CD8-positive, alpha-beta memory T cell (primary cell): ENCODE measurements around the gene SLC24A3. TPM values are rescaled to one million over a fixed set of nuclear protein-coding genes. Genes with fewer than 3 reads are reported as not detected.

ENCODE experiments used
- CTCF ChIA-PET: fragments of 350-600 bp; sonication (Branson Sonifier 250); formaldehyde crosslinking; loops from one replicate; lab custom pipeline; 2021; ENCODE audit warnings: antibody characterized with exemption; lab: Charles Lee
- POLR2A ChIA-PET: fragments of 350-600 bp; sonication (Branson Sonifier 250); formaldehyde crosslinking; loops from one replicate; lab custom pipeline; 2021; ENCODE audit warnings: antibody characterized with exemption; lab: Charles Lee
- DNase-seq, 5 donors: peaks; one replicate each; pipeline versions ENCODE4 v3.0.0 to v3.0.0-alpha.2; 2020 to 2022; ENCODE audit warnings: mixed read lengths in 1 of 5
- H3K27ac ChIP-seq: one replicate; pipeline ENCODE4 v1.7.0; 2013; ENCODE audit warnings: low read depth, mild to moderate bottlenecking, low read length, moderate library complexity
- H3K27me3 ChIP-seq: 2 replicates; pipeline ENCODE4 v1.7.0; 2013; ENCODE audit warnings: low read length, mild to moderate bottlenecking; ENCODE audit not compliant: insufficient read depth, poor library complexity, severe bottlenecking
- H3K36me3 ChIP-seq: 2 replicates; pipeline ENCODE4 v1.7.0; 2013; ENCODE audit warnings: mild to moderate bottlenecking, low read length, moderate library complexity; ENCODE audit not compliant: insufficient read depth
- H3K4me1 ChIP-seq: 2 replicates; pipeline ENCODE4 v1.7.0; 2013; ENCODE audit warnings: mild to moderate bottlenecking, low read length, moderate library complexity; ENCODE audit not compliant: insufficient read depth
- H3K4me3 ChIP-seq: 2 replicates; pipeline ENCODE4 v1.7.0; 2013; ENCODE audit warnings: mild to moderate bottlenecking, low read length
- H3K9me3 ChIP-seq: 2 replicates; pipeline ENCODE4 v1.7.0; 2013; ENCODE audit warnings: mild to moderate bottlenecking, low read length
- H3K27ac Mint-ChIP-seq, 8 donors: one replicate each; pipeline ENCODE4 v1.8.0; 2020 to 2021; ENCODE audit warnings: mixed read lengths in 8 of 8, mild to moderate bottlenecking in 6 of 8, inconsistent platforms in 3 of 8, moderate library complexity in 3 of 8
- H3K27me3 Mint-ChIP-seq, 2 donors: one replicate each; pipeline ENCODE4 v1.8.0; 2020 to 2021; ENCODE audit warnings: mixed read lengths in 2 of 2, mild to moderate bottlenecking in 1 of 2, moderate library complexity in 1 of 2
- H3K36me3 Mint-ChIP-seq, 3 donors: one replicate each; pipeline ENCODE4 v1.8.0; 2020 to 2021; ENCODE audit warnings: mixed read lengths in 3 of 3, inconsistent platforms in 1 of 3, mild to moderate bottlenecking in 1 of 3
- H3K4me1 Mint-ChIP-seq, 3 donors: one replicate each; pipeline ENCODE4 v1.8.0; 2020 to 2021; ENCODE audit warnings: mixed read lengths in 3 of 3, inconsistent platforms in 1 of 3, mild to moderate bottlenecking in 1 of 3
- H3K4me3 Mint-ChIP-seq, 7 donors: one replicate each; pipeline ENCODE4 v1.8.0; 2020 to 2021; ENCODE audit warnings: mixed read lengths in 7 of 7, mild to moderate bottlenecking in 6 of 7, moderate library complexity in 4 of 7, inconsistent platforms in 2 of 7
- H3K9me3 Mint-ChIP-seq, 5 donors: one replicate each; pipeline ENCODE4 v1.8.0; 2020 to 2022; ENCODE audit warnings: mixed read lengths in 5 of 5, mild to moderate bottlenecking in 3 of 5, moderate library complexity in 2 of 5, inconsistent platforms in 1 of 5
- polyA plus RNA-seq: library from polyadenylated mRNA; unstranded; fragments of 300-500 nt; fragmentation: Illumina TruSeq; gene quantifications from one replicate; pipeline ENCODE4 v1.2.3, GENCODE V29; 2021
- total RNA-seq, 2 experiments: library from RNA; stranded (reverse); gene quantifications; one replicate each; pipeline ENCODE4 v1.2.3, GENCODE V29; 2021

Gene SLC24A3
- total and polyA plus RNA-seq, 3 experiments from 2014 or later: not detected

GRCh38 chr20:19411811-19412210 is 199.4 kb downstream of the SLC24A3 start:
- H3K9me3 ChIP-seq: no peaks in the 10 kb centered on the region
- no peak overlapping the region for H3K4me3 ChIP-seq
- no peaks in the 10 kb centered on the region for H3K27me3 ChIP-seq
- H3K4me1 ChIP-seq: no peaks in the 10 kb centered on the region
- Mint-ChIP-seq H3K27ac (no peak overlapping the region), H3K27me3 (peaks cover 0 to 7% of the 10 kb centered on the region in 2 donors), H3K36me3 (no peaks in the 10 kb centered on the region), H3K4me1 (no peaks in the 10 kb centered on the region), H3K4me3 (no peak overlapping the region), H3K9me3 (peaks cover 0 to 2% (median 0%) of the 10 kb centered on the region in 5 donors)
- POLR2A ChIA-PET: no interaction called here
- CTCF ChIA-PET: no interaction called here
- no peak for DNase-seq
- no peak overlapping the region for H3K27ac ChIP-seq
- H3K36me3 ChIP-seq: no peaks in the 10 kb centered on the region

GRCh38 chr20:19412254-19412653 is 199.8 kb downstream of the SLC24A3 start:
- Histone ChIP-seq H3K4me1 (no peaks in the 10 kb centered on the region), H3K36me3 (no peaks in the 10 kb centered on the region), H3K4me3 (no peak overlapping the region), H3K9me3 (no peaks in the 10 kb centered on the region), H3K27me3 (no peaks in the 10 kb centered on the region), H3K27ac (no peak overlapping the region)
- POLR2A ChIA-PET: no interaction called here
- Mint-ChIP-seq H3K36me3 (no peaks in the 10 kb centered on the region), H3K4me3 (no peak overlapping the region), H3K27me3 (peaks cover 0 to 4% of the 10 kb centered on the region in 2 donors), H3K9me3 (peaks cover 0 to 2% (median 0%) of the 10 kb centered on the region in 5 donors), H3K27ac (no peak overlapping the region), H3K4me1 (no peaks in the 10 kb centered on the region)
- DNase-seq: no peak
- CTCF ChIA-PET: no interaction called here

GRCh38 chr20:19414600-19414999 is 202.2 kb downstream of the SLC24A3 start:
- Histone ChIP-seq H3K36me3 (no peaks in the 10 kb centered on the region), H3K4me3 (no peak overlapping the region), H3K4me1 (no peaks in the 10 kb centered on the region), H3K27me3 (no peaks in the 10 kb centered on the region), H3K9me3 (no peaks in the 10 kb centered on the region), H3K27ac (no peak overlapping the region)
- H3K36me3 Mint-ChIP-seq: no peaks in the 10 kb centered on the region
- peaks cover 0 to 4% of the 10 kb centered on the region in 2 donors for H3K27me3 Mint-ChIP-seq
- ChIA-PET POLR2A (no interaction called here), CTCF (no interaction called here)
- no peak overlapping the region for H3K27ac Mint-ChIP-seq
- H3K4me1 Mint-ChIP-seq: no peaks in the 10 kb centered on the region
- DNase-seq: no peak
- H3K9me3 Mint-ChIP-seq: peaks cover 0 to 11% (median 2%) of the 10 kb centered on the region in 5 donors
- H3K4me3 Mint-ChIP-seq: no peak overlapping the region

GRCh38 chr20:19415786-19416185 is 203.3 kb downstream of the SLC24A3 start:
- H3K27me3 ChIP-seq: no peaks in the 10 kb centered on the region
- peaks cover 0 to 11% (median 2%) of the 10 kb centered on the region in 5 donors for H3K9me3 Mint-ChIP-seq

GRCh38 chr20:19416627-19417026 is 204.2 kb downstream of the SLC24A3 start:
- Mint-ChIP-seq H3K27me3 (no peaks in the 10 kb centered on the region), H3K4me3 (no peak overlapping the region), H3K27ac (no peak overlapping the region), H3K36me3 (no peaks in the 10 kb centered on the region), H3K4me1 (no peaks in the 10 kb centered on the region), H3K9me3 (peaks cover 0 to 11% (median 5%) of the 10 kb centered on the region in 5 donors)
- CTCF ChIA-PET: no interaction called here
- no peaks in the 10 kb centered on the region for H3K9me3 ChIP-seq
- H3K36me3 ChIP-seq: no peaks in the 10 kb centered on the region
- H3K27me3 ChIP-seq: no peaks in the 10 kb centered on the region
- H3K27ac ChIP-seq: no peak overlapping the region
- H3K4me3 ChIP-seq: no peak overlapping the region
- DNase-seq: no peak
- H3K4me1 ChIP-seq: no peaks in the 10 kb centered on the region
- POLR2A ChIA-PET: no interaction called here

More at GRCh38 chr20:19415786-19416185, 203.3 kb downstream of the SLC24A3 start:
- no peaks in the 10 kb centered on the region for H3K4me1 Mint-ChIP-seq
- no peaks in the 10 kb centered on the region for H3K36me3 Mint-ChIP-seq
- Histone ChIP-seq H3K4me1 (no peaks in the 10 kb centered on the region), H3K4me3 (no peak overlapping the region), H3K9me3 (no peaks in the 10 kb centered on the region), H3K36me3 (no peaks in the 10 kb centered on the region), H3K27ac (no peak overlapping the region)
- no peak overlapping the region for H3K4me3 Mint-ChIP-seq
- no peak overlapping the region for H3K27ac Mint-ChIP-seq
- POLR2A ChIA-PET: no interaction called here
- DNase-seq: no peak
- CTCF ChIA-PET: no interaction called here
- H3K27me3 Mint-ChIP-seq: no peaks in the 10 kb centered on the region

- ChIA-PET POLR2A (no interaction called here), CTCF (no interaction called here)
- Mint-ChIP-seq H3K4me1 (no peaks in the 10 kb centered on the region), H3K9me3 (peaks cover 0 to 11% (median 5%) of the 10 kb centered on the region in 5 donors), H3K36me3 (no peaks in the 10 kb centered on the region), H3K4me3 (no peak overlapping the region), H3K27me3 (no peaks in the 10 kb centered on the region), H3K27ac (no peak overlapping the region)
- H3K4me1 ChIP-seq: no peaks in the 10 kb centered on the region
- no peaks in the 10 kb centered on the region for H3K27me3 ChIP-seq
- no peaks in the 10 kb centered on the region for H3K36me3 ChIP-seq
- H3K27ac ChIP-seq: no peak overlapping the region
- H3K4me3 ChIP-seq: no peak overlapping the region
- no peaks in the 10 kb centered on the region for H3K9me3 ChIP-seq
- no peak for DNase-seq
Observed at GRCh38 chr20:19419396-19419795, 207.0 kb downstream of the SLC24A3 start.

GRCh38 chr20:19423097-19423899 is 210.9 kb downstream of the SLC24A3 start:
- Histone ChIP-seq H3K9me3 (no peaks in the 10 kb centered on the region), H3K36me3 (no peaks in the 10 kb centered on the region), H3K4me1 (no peaks in the 10 kb centered on the region), H3K27me3 (no peaks in the 10 kb centered on the region), H3K4me3 (no peak overlapping the region), H3K27ac (no peak overlapping the region)
- H3K4me3 Mint-ChIP-seq: no peak overlapping the region
- H3K36me3 Mint-ChIP-seq: no peaks in the 10 kb centered on the region
- H3K4me1 Mint-ChIP-seq: no peaks in the 10 kb centered on the region
- peaks cover 0 to 9% (median 3%) of the 10 kb centered on the region in 5 donors for H3K9me3 Mint-ChIP-seq
- no peak for DNase-seq
- POLR2A ChIA-PET: no interaction called here
- peak overlapping the region in 1 of 8 donors; percentile 24 for H3K27ac Mint-ChIP-seq
- CTCF ChIA-PET: no interaction called here
- H3K27me3 Mint-ChIP-seq: no peaks in the 10 kb centered on the region

- H3K27ac ChIP-seq: no peak overlapping the region
- H3K4me1 ChIP-seq: no peaks in the 10 kb centered on the region
- no peaks in the 10 kb centered on the region for H3K36me3 Mint-ChIP-seq
- CTCF ChIA-PET: no interaction called here
- no peaks in the 10 kb centered on the region for H3K9me3 ChIP-seq
- no peak overlapping the region for H3K4me3 Mint-ChIP-seq
- H3K27ac Mint-ChIP-seq: no peak overlapping the region
- POLR2A ChIA-PET: no interaction called here
- no peaks in the 10 kb centered on the region for H3K27me3 ChIP-seq
- no peak for DNase-seq
- no peak overlapping the region for H3K4me3 ChIP-seq
- H3K36me3 ChIP-seq: no peaks in the 10 kb centered on the region
- H3K27me3 Mint-ChIP-seq: no peaks in the 10 kb centered on the region
- H3K4me1 Mint-ChIP-seq: no peaks in the 10 kb centered on the region
- H3K9me3 Mint-ChIP-seq: peaks cover 0 to 7% (median 2%) of the 10 kb centered on the region in 5 donors
Observed at GRCh38 chr20:19423900-19424620, 211.6 kb downstream of the SLC24A3 start.
